GM18868 (cell line): ENCODE measurements around the gene NDUFAF3.

ENCODE experiments used
- ATAC-seq: cut with Tn5 transposase; IDR thresholded peaks from one replicate; pipeline ENCODE4 v1.9.1; 2021; ENCODE audit warnings: mild to moderate bottlenecking, moderate library complexity; ENCODE audit not compliant: unreplicated experiment

NDUFAF3 gene

DNA sequence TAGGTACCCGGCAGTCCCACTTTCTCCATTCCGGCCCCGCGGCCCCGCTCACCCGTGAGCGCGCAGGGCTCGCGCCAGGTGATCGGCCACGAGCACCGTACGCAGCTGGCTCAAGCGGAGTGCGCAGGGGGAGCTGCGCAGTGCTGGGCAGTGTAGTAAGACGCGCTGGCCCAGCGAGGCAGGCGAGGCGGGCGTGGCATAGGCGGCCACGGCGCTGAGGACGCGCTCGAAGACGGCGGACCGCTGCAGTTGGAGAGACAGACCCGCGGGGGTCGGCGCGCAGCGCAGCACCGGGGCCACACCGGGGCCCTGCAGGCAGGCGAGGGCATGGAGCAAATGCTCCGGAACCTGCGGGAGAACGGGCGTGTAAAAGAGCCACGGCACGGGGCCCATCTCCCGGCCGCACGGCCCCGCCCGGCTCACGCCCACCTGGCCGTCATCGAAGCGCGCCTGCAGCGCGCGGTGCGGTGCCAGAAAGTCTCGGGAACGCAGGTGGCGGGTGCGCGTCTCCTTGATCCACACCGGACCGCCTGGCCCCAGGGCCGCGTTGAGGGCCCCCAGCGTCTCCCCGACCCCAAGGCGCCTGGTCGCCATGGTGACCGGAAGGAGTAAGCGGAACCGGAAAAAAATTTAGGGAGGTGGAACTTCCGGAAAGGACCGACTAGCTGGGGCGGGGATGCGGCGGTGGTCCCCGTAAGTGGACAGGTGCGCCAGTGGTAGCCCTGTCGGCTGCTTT, 3.8 kb upstream of the NDUFAF3 start, which contains the start of gene DALRD3:
DALRD3 (minus strand) TSS at position 610 of the 736 bp plus-strand sequence; CDS start at position 594, 16 bp downstream.
- ATAC-seq, result no peak

- no peak for ATAC-seq
Measured at GRCh38 chr3:49018707-49019006, 3.3 kb upstream of the NDUFAF3 start.

DNA sequence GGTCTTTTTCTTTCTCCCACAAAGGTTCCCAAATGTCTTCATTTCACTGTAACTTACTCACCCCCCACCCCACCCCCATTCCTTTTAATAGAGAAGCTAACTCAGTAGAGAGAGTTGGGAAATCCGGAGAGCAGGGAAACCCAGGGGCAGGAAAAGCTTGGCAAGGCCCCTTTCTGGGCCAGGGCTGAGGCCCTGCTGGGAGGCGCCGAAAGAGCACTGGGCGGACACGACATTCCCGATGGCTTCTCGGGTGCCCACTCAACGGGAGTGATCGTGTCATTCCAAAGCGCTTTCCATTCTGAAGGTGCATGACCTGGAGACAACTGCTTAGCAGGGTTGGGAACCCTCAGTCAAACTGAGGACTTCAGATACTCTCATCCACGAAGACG, 2.0 kb upstream of the NDUFAF3 start:
- ATAC-seq, result no peak

DNA sequence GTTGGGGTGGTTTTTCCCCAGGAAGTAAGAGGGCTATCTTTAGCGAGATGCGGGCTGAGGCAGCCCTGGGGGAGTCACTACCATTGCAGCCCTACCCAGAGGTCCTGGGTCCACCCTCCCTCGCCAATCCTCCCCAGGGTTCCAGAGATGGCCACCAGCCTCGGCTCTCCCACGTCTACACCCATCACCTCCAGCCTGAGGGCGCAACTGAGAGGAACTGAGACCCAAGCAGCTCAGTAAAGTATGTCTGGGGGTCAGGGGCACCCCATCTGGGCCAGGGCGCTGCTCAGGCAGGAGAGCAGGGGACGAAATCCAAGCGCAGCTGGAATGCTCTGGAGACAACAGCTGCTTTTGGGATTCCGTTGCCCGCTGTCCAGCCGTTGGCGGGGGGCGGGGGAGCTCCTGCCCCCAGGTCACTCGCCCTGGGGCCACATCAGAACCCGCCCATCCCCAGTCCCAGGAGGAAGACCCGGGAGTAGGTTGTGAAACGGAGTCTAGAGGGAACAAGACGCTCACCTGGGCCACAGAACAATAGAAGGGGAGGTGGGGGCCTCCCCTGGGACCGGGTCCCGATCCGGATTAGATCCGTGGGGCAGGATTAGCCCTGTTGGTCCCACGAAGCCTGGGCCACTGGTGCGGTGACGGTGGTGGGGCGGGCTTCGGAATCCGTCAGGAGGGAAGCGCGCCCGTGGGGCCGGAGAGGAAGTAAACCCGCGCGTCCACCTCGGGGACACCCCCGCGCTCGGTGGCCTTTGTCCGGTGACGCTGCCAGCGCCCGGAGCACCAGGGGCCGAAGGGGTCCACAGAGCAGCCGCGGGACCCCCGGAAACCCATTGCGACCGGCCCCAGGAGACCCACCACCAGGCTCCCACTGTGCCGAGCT, 1.4 kb upstream of the NDUFAF3 start:
- no peak for ATAC-seq

GRCh38 chr3:49021213-49021812, 608 bp upstream of the NDUFAF3 start:
- peak; percentile 54 for ATAC-seq

DNA sequence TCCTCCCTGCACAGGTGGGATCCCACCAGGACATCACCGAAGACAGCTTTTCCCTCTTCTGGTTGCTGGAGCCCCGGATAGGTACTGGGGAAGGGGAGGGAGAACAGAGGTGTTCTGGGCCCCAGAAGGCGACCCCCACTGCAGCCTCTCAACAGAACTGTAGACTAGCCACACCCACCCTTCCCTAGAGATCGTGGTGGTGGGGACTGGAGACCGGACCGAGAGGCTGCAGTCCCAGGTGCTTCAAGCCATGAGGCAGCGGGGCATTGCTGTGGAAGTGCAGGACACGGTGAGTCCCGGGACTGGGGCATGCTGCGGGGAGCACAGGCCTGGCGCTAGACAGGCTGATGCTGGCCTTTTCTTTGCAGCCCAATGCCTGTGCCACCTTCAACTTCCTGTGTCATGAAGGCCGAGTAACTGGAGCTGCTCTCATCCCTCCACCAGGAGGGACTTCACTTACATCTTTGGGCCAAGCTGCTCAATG, 809 bp downstream of the NDUFAF3 start:
- ATAC-seq, result no peak

- no peak for ATAC-seq
Measured at GRCh38 chr3:49023775-49024174, 1.9 kb downstream of the NDUFAF3 start.

- ATAC-seq, result no peak
Measured at GRCh38 chr3:49024449-49024848, 2.5 kb downstream of the NDUFAF3 start.

DNA sequence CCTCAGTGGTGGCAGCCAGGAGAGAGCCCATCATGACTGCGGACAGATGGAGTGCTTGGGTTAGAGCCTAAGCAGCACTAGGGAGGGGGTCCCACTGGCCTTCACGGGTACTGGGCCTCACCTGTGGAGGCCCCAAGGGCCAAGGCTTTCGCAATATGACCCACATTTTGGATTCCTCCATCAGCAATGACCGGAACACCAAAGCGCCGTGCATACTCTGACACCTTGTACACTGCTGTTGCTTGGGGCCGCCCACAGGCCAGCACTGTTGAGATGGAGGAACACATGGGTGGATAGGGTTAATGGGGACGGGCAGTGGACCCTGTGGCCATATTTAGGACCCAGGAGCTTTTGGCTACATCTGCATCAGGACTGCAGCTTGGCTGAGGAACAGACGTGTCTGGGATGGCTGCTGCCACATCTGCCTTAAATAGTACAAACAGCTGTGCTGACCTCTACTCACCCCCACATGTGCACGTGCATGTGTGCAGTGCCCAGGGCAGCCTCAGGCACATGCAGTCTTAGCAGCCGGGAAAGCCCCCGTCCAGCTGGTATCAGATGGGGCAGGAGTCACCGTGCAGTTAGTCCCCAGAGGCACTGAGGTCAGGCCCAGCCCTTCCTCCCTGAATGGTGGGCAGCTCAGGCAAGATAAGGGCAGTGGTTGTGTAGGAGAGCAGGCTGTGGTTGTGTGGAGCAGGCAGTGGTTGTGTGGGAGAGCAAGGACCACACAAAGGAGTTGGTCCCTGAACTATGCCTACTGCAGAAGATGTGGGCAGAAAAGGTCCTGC, 3.3 kb downstream of the NDUFAF3 start:
- ATAC-seq, result no peak

DNA sequence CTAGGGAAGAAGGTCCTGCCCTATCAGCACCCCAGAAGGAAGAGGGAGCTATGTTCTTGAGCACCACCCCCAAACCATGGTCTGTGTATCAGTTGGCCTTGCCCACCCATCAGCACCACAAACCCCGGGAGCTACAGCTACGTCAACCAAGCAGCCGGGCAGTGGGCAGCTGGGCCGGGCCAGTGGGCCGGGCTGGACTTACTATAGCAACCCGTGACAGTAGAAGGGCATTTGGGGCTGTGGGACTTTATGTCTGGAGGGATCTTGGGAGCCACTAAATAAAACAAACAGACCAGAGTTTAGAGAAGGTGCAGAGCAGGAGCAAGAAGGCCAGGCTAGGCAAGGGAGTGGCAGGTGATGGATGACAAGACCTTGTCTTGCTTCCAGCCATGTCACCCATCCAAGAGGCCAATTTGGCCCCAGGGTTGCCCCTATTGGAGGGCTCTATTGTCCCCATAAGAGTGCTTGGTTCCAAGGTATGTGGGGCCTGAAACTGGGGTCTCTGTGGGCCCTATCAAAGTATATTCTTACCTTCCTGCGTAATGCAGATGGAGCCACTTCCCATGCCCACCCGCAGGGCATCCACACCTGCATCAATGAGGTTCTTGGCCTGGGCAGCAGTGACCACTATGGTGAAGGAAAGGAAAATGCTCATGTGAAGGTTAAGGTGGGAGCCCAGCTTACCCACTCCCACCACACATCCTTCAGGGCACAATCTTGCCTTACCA, 4.0 kb downstream of the NDUFAF3 start:
- no peak for ATAC-seq

- ATAC-seq, result no peak
Measured at GRCh38 chr3:49026536-49026935, 4.6 kb downstream of the NDUFAF3 start.

- ATAC-seq, result no peak
Measured at GRCh38 chr3:49027634-49028033, 5.7 kb downstream of the NDUFAF3 start.

GRCh38 chr3:49028298-49028672, 6.4 kb downstream of the NDUFAF3 start:
- no peak for ATAC-seq

DNA sequence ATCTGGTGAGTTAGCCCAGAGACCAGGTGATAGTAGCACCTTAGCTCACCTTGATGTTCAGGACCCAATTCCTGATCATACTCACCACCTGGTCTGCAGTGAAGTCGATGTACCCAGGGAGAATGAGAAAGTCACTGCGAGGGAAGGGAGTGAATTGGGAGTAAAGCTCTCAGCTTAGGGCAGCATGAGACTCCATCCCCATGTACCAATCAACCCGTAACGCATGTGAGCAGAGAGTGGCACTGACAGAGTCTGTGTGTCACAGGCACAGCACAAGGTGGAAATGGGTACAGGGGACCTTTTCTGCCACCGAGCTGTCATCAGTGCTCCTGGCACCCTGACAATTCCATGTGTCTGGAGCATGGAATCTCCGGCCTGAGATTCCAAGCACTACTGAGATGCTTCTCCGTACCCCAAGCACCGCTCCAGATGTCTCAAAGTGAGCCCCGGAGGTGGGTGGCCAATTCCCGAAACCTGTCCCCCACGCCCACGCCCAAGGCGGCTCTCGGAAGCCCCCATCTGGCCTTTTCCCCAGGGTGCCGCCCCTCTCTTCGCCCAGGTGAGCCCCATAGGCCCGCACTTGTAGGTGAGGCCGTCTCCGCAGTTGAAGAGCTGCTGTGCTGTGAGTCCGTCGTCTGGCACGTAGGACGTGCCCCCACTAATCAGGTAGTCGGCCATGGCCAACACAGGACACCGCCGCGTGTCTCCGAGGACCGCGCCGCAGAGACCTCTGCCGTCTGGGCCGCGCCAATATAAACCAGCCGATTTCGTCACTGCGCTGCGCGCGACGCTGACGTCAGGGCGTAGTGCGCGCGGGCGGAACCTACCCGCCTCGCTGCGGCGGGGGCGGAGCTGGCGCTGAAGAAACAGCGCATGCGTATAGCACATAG, 7.0 kb downstream of the NDUFAF3 start, which contains the start of gene IMPDH2:
IMPDH2 (minus strand) TSS at position 726 of the 890 bp plus-strand sequence; CDS start at position 678, 48 bp downstream.
- peak; percentile 78 for ATAC-seq

- no peak for ATAC-seq
Measured at GRCh38 chr3:49029563-49029884, 7.6 kb downstream of the NDUFAF3 start.

DNA sequence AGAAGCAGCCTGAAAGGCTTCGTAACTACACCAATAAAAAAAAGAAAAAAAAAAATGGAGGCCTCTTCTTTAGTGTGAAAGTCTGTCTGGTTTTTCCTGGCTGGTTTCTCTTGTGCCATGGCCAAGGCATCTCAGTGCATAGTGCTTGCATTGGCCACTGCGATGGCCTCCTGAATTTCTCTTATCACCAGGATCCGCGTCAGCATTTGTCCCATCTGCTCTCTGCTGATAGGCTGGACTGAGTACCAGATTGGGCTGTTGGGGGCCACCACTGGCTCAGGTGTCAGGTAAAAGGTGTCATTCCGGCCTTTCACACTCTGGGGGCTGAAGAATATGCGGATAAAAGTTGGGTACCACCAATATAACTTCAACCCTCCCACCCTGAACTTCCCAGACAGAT, 8.4 kb downstream of the NDUFAF3 start:
- no peak for ATAC-seq

- no peak for ATAC-seq
Measured at GRCh38 chr3:49032646-49033304, 10.9 kb downstream of the NDUFAF3 start.

DNA sequence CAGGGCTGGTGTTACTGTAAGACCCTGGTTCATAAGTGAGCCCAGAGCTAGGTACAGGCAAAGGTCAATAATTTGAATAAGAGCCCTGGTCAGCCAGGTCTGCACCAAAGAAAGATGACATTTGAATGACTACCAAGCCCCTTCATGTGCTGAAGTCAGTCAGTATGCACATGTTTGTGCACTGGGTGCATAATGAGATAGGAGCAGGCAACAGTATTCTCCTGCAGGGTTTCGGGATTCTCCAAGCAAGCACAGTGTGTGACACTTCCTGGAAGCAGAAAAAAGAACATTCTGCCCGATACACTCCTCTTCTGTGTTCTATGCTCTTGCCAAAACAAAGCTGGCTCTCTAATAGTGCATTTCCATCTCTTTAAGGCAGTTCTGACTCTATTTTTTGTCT, 12.7 kb downstream of the NDUFAF3 start:
- ATAC-seq, result no peak

DNA sequence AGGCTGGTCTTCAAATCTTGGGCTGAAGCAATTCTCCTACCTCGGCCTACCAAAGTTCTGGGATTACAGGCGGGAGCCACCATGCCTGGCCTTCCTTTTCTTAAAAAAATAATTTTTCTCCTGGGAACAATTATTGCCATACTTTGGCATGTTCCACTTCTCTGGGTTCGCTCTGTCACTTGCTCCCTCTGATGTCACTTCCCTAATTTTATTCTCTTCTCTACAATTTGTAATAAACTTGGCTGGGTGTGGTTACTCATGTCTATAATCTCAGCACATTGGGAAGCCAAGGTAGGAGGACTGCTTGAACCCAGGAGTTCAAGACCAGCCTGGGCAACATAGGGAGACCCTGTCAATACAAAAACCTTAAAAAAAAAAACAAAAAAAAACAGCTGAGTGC, 13.4 kb downstream of the NDUFAF3 start:
- ATAC-seq, result no peak
